Measurements from ENCODE around the gene C1orf210. TPM values are rescaled to one million over a fixed set of nuclear protein-coding genes. Genes with fewer than 3 reads are reported as not detected.
A peak's percentile ranks its signal among the peaks of the same experiment; 100 is the strongest.

C1orf210 gene
- total and polyA plus RNA-seq, 10 donors: not detected

DNA sequence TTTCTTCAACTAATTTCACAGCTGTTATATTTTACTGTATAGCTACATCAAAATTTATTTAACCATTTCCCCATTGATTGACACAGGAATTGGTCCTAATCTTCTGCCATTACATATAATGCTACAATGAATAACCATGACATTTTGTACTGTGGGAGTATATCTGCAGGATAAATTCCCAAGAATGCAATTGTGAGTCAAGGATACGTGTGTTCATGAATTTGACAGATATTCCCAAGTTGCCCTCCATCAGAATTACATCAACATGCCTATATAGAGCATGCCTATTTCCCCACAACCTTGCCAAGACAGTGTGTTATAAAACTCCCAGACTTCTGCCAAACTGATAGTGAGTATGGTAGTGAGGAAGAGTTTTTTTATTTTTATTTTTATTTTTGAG lies 12.7 kb upstream of the C1orf210 start:
- TF ChIP-seq, protein P1, sequence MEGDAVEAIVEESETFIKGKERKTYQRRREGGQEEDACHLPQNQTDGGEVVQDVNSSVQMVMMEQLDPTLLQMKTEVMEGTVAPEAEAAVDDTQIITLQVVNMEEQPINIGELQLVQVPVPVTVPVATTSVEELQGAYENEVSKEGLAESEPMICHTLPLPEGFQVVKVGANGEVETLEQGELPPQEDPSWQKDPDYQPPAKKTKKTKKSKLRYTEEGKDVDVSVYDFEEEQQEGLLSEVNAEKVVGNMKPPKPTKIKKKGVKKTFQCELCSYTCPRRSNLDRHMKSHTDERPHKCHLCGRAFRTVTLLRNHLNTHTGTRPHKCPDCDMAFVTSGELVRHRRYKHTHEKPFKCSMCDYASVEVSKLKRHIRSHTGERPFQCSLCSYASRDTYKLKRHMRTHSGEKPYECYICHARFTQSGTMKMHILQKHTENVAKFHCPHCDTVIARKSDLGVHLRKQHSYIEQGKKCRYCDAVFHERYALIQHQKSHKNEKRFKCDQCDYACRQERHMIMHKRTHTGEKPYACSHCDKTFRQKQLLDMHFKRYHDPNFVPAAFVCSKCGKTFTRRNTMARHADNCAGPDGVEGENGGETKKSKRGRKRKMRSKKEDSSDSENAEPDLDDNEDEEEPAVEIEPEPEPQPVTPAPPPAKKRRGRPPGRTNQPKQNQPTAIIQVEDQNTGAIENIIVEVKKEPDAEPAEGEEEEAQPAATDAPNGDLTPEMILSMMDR (IDR thresholded peaks at IDR 0.05 in 8 of 11, conservative IDR thresholded peaks at IDR 0.05 in 3 of 11): no peak
- no peak for TF ChIP-seq POLR2AphosphoS5 (IDR thresholded peaks at IDR 0.05)
- TF ChIP-seq POLR2A (IDR thresholded peaks at IDR 0.05): no peak
- 82 to 94% (median 85%) methylated on average over 1 of the region's 1 CpG for WGBS, 5 donors
- Histone ChIP-seq H3K4me1 (peaks cover 0 to 46% (median 22%) of the 10 kb centered on the region in 6 donors), H3K9me3 (no peaks in the 10 kb centered on the region), H3K36me3 (no peaks in the 10 kb centered on the region), H3K4me3 (no peak overlapping the region), H3K27me3 (replicated peaks in 1 of 7) (no peaks in the 10 kb centered on the region), H3K27ac (no peak overlapping the region)
- DNase-seq: no peak
- intact Hi-C loops (cut with DNase I; ENCODE audit: low total_unique reads): no loop called here

DNA sequence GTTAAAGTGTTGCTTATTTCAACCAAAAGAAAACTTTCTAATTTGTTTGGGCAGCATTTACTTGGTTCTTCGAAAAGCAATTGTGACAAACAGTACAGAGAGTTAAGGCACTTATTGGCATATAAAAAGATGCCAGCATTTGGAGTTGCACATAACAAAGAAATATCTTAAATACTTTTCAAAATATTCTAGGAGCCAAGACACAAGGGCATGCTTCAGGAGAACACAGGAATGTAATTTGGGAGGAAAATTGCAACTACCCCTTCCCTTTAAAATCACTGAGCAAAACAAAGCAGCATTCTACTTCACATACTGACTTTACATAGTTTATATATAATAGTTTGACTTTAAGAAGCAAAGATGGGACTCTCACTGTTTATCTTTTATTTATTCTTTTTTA lies 10.8 kb upstream of the C1orf210 start:
- Histone ChIP-seq H3K27ac (peak overlapping the region in 7 of 8 donors; percentile 36 to 74 (median 61)), H3K36me3 (no peaks in the 10 kb centered on the region), H3K27me3 (replicated peaks in 1 of 7) (no peaks in the 10 kb centered on the region), H3K9me3 (no peaks in the 10 kb centered on the region), H3K4me1 (peaks cover 0 to 32% (median 17%) of the 10 kb centered on the region in 6 donors), H3K4me3 (no peak overlapping the region)
- WGBS, 5 donors: 66 to 84% (median 69%) methylated on average over 1 of the region's 1 CpG
- no peak for DNase-seq
- TF ChIP-seq, protein P1 (IDR thresholded peaks at IDR 0.05 in 8 of 11, conservative IDR thresholded peaks at IDR 0.05 in 3 of 11): no peak
- TF ChIP-seq POLR2A (IDR thresholded peaks at IDR 0.05) (no peak), POLR2AphosphoS5 (IDR thresholded peaks at IDR 0.05) (no peak)
- intact Hi-C loops (cut with DNase I; ENCODE audit: low total_unique reads): no loop called here

DNA sequence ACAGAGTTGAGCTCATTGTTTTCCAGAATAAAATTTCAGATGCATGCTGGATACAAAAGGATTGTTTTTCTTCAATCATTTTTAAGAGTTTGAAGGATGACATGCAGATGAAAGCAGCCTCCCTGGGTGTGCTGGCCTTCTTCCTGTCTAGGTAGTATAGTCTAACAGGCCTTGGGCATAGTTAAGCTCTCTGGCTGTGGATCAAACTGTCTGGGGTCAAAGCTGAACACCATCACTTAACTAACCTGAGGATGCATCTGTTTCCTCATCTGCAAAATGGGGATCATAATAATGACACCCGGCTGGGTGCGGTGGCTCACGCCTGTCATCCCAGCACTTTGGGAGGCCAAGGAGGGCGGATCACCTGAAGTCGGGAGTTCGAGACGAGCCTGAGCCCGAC lies 9.4 kb upstream of the C1orf210 start:
- H3K9me3 ChIP-seq: no peaks in the 10 kb centered on the region
- no peak overlapping the region for H3K4me3 ChIP-seq
- intact Hi-C loops (cut with DNase I; ENCODE audit: low total_unique reads): no loop called here
- H3K36me3 ChIP-seq: no peaks in the 10 kb centered on the region
- no peaks in the 10 kb centered on the region for H3K27me3 ChIP-seq (replicated peaks in 1 of 7)
- TF ChIP-seq POLR2AphosphoS5 (IDR thresholded peaks at IDR 0.05) (no peak), POLR2A (IDR thresholded peaks at IDR 0.05) (no peak)
- TF ChIP-seq, protein P1 (IDR thresholded peaks at IDR 0.05 in 8 of 11, conservative IDR thresholded peaks at IDR 0.05 in 3 of 11): no peak
- 58 to 87% (median 79%) methylated on average over 8 of the region's 8 CpGs for WGBS, 5 donors
- no peak for DNase-seq
- peaks cover 0 to 22% (median 16%) of the 10 kb centered on the region in 6 donors for H3K4me1 ChIP-seq
- H3K27ac ChIP-seq: peak overlapping the region in 6 of 8 donors; percentile 43 to 74 (median 61)

DNA sequence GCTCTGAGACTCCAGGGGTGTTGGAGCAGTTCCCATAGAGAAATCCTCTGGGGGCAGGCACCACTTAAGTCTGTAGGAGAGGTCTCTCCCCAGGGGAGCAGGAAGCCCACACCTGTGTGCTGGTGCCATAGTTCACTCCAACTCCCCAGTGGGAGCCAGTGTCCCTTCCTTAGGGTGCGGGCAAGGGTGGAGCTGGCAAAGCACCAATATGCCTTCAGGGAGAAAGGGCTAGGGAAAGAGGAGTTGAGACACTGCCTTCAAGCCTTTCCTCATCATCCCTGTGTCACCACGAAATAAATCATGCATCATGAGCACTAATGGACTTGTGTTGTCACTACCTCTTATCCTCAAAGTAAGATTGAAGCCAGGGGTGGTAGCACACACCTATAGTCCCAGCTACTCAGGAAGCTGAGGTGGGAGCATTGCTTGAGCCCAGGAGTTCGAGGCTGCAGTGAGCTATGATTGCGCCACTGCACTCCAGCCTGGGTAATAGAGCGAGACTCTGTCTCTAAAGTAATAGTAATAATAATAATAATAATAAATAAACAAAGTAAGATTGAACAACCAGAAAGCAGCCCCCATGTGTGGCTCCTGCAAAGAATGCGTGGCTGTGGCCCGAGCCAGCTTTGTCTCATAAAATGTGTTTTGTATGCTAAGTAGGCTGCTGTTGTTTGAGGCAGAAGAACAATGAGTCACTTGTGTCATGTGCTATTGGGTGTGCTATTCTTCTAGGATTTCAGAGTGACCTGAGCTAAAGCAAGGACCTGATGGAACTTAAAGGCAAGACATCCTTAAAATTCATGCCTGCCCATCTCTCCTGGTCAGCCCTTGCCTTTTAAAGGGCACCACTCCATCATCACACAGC lies 8.7 kb upstream of the C1orf210 start:
- no peak overlapping the region for H3K4me3 ChIP-seq
- DNase-seq: no peak
- intact Hi-C loops (cut with DNase I; ENCODE audit: low total_unique reads): no loop called here
- H3K9me3 ChIP-seq: no peaks in the 10 kb centered on the region
- 82 to 91% (median 87%) methylated on average over 7 of the region's 7 CpGs for WGBS, 5 donors
- H3K36me3 ChIP-seq: no peaks in the 10 kb centered on the region
- H3K4me1 ChIP-seq: peaks cover 0 to 22% (median 16%) of the 10 kb centered on the region in 6 donors
- no peak for TF ChIP-seq POLR2A (IDR thresholded peaks at IDR 0.05)
- no peak for TF ChIP-seq POLR2AphosphoS5 (IDR thresholded peaks at IDR 0.05)
- TF ChIP-seq, protein P1 (IDR thresholded peaks at IDR 0.05 in 8 of 11, conservative IDR thresholded peaks at IDR 0.05 in 3 of 11): no peak
- H3K27me3 ChIP-seq (replicated peaks in 1 of 7): no peaks in the 10 kb centered on the region
- peak overlapping the region in 4 of 8 donors; percentile 43 to 63 (median 54) for H3K27ac ChIP-seq

All from spleen (tissue), 11 donors.